Astrocyte (in vitro differentiated cells and primary cell): ENCODE results near the gene USF3. TPM values are rescaled to one million over a fixed set of nuclear protein-coding genes. Genes with fewer than 3 reads are reported as not detected.

Experiments used
- DNase-seq: peaks from one replicate; pipeline ENCODE4 v3.0.0-alpha.2; 2010; ENCODE audit warnings: low read depth
- FAIRE-seq: peaks from 2 replicates; lab custom pipeline; 2011; peaks lifted over from hg19 to GRCh38; lab: Jason Lieb, UNC
- H2AFZ ChIP-seq: 2 replicates; pipeline ENCODE4 v1.6.0; 2012; ENCODE audit warnings: low read depth, low read length, inconsistent platforms
- H3K27ac ChIP-seq: 2 replicates; pipeline ENCODE4 v1.5.1; 2011; ENCODE audit warnings: low read depth, low read length, inconsistent platforms
- H3K27me3 ChIP-seq: 2 replicates; pipeline ENCODE4 v1.6.0; 2011; ENCODE audit warnings: low read length, inconsistent platforms; ENCODE audit not compliant: insufficient read depth
- H3K36me3 ChIP-seq: 2 replicates; pipeline ENCODE4 v1.5.1; 2011; ENCODE audit warnings: low read length, inconsistent platforms; ENCODE audit not compliant: insufficient read depth
- H3K4me1 ChIP-seq: 2 replicates; pipeline ENCODE4 v1.5.1; 2011; ENCODE audit warnings: low read length, inconsistent platforms; ENCODE audit not compliant: insufficient read depth
- H3K4me2 ChIP-seq: 2 replicates; pipeline ENCODE4 v1.6.0; 2012; ENCODE audit warnings: low read length, inconsistent platforms
- H3K4me3 ChIP-seq: 2 replicates; pipeline ENCODE4 v1.5.1; 2011; ENCODE audit warnings: low read depth, mild to moderate bottlenecking, low read length, inconsistent platforms; ENCODE audit not compliant: insufficient read depth
- H3K79me2 ChIP-seq: 2 replicates; pipeline ENCODE4 v1.6.0; 2012; ENCODE audit warnings: mild to moderate bottlenecking, low read length, inconsistent platforms; ENCODE audit not compliant: insufficient read depth
- H3K9ac ChIP-seq: 2 replicates; pipeline ENCODE4 v1.6.0; 2012; ENCODE audit warnings: mild to moderate bottlenecking, low read length, inconsistent platforms
- H3K9me3 ChIP-seq: 2 replicates; pipeline ENCODE4 v1.5.1; 2012; ENCODE audit warnings: low read depth, mild to moderate bottlenecking, low read length, inconsistent platforms; ENCODE audit not compliant: insufficient read depth
- H4K20me1 ChIP-seq: 2 replicates; pipeline ENCODE4 v1.6.0; 2012; ENCODE audit warnings: low read length, inconsistent platforms; ENCODE audit not compliant: insufficient read depth
- H3K27ac Mint-ChIP-seq: one replicate; pipeline ENCODE4 v1.8.0; 2021; ENCODE audit warnings: mild to moderate bottlenecking, mixed read lengths; ENCODE audit not compliant: unreplicated experiment
- H3K27me3 Mint-ChIP-seq: one replicate; pipeline ENCODE4 v1.8.0; 2021; ENCODE audit warnings: low read depth, mixed read lengths; ENCODE audit not compliant: unreplicated experiment
- H3K36me3 Mint-ChIP-seq: one replicate; pipeline ENCODE4 v1.8.0; 2021; ENCODE audit warnings: low read depth, mixed read lengths; ENCODE audit not compliant: unreplicated experiment
- H3K4me1 Mint-ChIP-seq: one replicate; pipeline ENCODE4 v1.8.0; 2021; ENCODE audit warnings: low read depth, mixed read lengths; ENCODE audit not compliant: unreplicated experiment
- H3K4me3 Mint-ChIP-seq: one replicate; pipeline ENCODE4 v1.8.0; 2021; ENCODE audit warnings: mild to moderate bottlenecking, moderate library complexity, mixed read lengths; ENCODE audit not compliant: unreplicated experiment
- H3K9me3 Mint-ChIP-seq: one replicate; pipeline ENCODE4 v1.8.0; 2021; ENCODE audit warnings: mild to moderate bottlenecking, mixed read lengths; ENCODE audit not compliant: unreplicated experiment
- EZH2 ChIP-seq: IDR thresholded peaks from 2 replicates; pipeline ENCODE4 v1.6.1; 2012; ENCODE audit warnings: mild to moderate bottlenecking, low read length, inconsistent platforms; ENCODE audit not compliant: insufficient read depth
- total RNA-seq: library from RNA; stranded (reverse); gene quantifications from 2 replicates; pipeline ENCODE4 v1.2.1, GENCODE V29; 2021
- TF ChIP-seq, protein P1 (sequence below): IDR thresholded peaks from 2 replicates; pipeline ENCODE4 v1.5.1; 2011; ENCODE audit warnings: low read depth, mild to moderate bottlenecking, inconsistent platforms, low read length, moderate library complexity; ENCODE audit not compliant: insufficient read depth

USF3 gene
- total RNA-seq, 1 donor from 2014 or later: 11.8 TPM

DNA sequence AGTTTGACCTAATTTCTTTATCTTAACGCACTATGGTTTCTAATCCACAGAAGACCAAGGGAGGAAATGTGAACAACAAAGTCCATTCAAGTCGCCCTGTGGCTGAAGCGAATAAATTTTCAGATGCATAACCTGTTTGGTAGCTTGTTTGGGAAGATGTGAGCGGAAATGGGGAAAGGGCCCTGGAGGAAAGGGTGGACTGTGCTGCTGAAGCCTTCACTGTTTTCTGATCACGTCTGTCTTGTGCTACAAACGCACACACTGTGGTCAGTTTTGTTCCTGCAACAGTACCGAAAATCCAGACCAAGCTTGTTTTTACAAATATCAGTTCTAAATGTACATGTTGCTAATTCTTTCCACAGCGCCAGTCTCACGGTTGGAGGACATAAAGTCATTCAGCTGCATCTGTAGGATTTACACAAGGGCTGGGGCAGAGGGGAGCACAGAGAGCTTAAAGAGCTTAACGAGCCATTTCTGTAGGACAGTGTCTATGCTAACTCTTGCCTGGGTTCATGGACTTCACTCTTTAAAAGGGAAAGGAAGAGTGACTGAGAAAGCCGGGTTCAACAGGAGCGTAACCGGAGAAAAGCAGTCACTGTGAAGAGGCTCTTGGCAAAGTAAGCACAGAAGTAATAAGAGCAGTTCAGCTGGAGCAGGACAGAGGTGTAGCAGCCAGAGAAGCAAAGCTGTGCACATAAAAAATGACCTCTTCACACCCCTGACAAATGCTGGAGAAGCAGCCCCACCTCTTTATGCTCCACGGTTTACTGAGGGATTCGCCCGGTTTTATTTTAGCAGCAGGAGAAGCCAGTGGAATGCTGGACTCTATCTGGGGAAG lies 66.6 kb downstream of the USF3 start:
- no peak for DNase-seq
- H3K4me1 Mint-ChIP-seq: peaks cover 3% of the 10 kb centered on the region
- Histone ChIP-seq H4K20me1 (no peaks in the 10 kb centered on the region), H3K79me2 (no peaks in the 10 kb centered on the region), H3K4me2 (no peak overlapping the region), H3K9ac (no peak overlapping the region), H3K4me3 (no peak overlapping the region), H3K36me3 (no peaks in the 10 kb centered on the region), H3K4me1 (peaks cover 3% of the 10 kb centered on the region), H3K27me3 (no peaks in the 10 kb centered on the region), H3K9me3 (no peaks in the 10 kb centered on the region), H2AFZ (no peak overlapping the region), H3K27ac (no peak overlapping the region)
- H3K36me3 Mint-ChIP-seq: no peaks in the 10 kb centered on the region
- no peak overlapping the region for H3K27ac Mint-ChIP-seq
- TF ChIP-seq, protein P1, sequence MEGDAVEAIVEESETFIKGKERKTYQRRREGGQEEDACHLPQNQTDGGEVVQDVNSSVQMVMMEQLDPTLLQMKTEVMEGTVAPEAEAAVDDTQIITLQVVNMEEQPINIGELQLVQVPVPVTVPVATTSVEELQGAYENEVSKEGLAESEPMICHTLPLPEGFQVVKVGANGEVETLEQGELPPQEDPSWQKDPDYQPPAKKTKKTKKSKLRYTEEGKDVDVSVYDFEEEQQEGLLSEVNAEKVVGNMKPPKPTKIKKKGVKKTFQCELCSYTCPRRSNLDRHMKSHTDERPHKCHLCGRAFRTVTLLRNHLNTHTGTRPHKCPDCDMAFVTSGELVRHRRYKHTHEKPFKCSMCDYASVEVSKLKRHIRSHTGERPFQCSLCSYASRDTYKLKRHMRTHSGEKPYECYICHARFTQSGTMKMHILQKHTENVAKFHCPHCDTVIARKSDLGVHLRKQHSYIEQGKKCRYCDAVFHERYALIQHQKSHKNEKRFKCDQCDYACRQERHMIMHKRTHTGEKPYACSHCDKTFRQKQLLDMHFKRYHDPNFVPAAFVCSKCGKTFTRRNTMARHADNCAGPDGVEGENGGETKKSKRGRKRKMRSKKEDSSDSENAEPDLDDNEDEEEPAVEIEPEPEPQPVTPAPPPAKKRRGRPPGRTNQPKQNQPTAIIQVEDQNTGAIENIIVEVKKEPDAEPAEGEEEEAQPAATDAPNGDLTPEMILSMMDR: no peak
- no peak for TF ChIP-seq EZH2
- no peak for FAIRE-seq
- no peak overlapping the region for H3K4me3 Mint-ChIP-seq
- no peaks in the 10 kb centered on the region for H3K9me3 Mint-ChIP-seq
- peaks cover 13% of the 10 kb centered on the region for H3K27me3 Mint-ChIP-seq

- no peaks in the 10 kb centered on the region for H3K36me3 ChIP-seq
- no peaks in the 10 kb centered on the region for H4K20me1 ChIP-seq
- no peaks in the 10 kb centered on the region for H3K79me2 ChIP-seq
- no peak overlapping the region for H2AFZ ChIP-seq
- no peak overlapping the region for H3K4me3 ChIP-seq
- FAIRE-seq (no peak), DNase-seq (no peak)
- Mint-ChIP-seq H3K9me3 (no peaks in the 10 kb centered on the region), H3K36me3 (no peaks in the 10 kb centered on the region), H3K27me3 (peaks cover 19% of the 10 kb centered on the region), H3K4me3 (no peak overlapping the region), H3K4me1 (peaks cover 3% of the 10 kb centered on the region), H3K27ac (no peak overlapping the region)
- H3K27ac ChIP-seq: no peak overlapping the region
- no peak for TF ChIP-seq EZH2
- TF ChIP-seq, protein P1: no peak
- no peaks in the 10 kb centered on the region for H3K9me3 ChIP-seq
- H3K4me1 ChIP-seq: peaks cover 3% of the 10 kb centered on the region
- H3K27me3 ChIP-seq: no peaks in the 10 kb centered on the region
- no peak overlapping the region for H3K9ac ChIP-seq
- H3K4me2 ChIP-seq: no peak overlapping the region
These were observed 67.7 kb downstream of the USF3 start for GRCh38 chr3:113628788-113629187.

DNA sequence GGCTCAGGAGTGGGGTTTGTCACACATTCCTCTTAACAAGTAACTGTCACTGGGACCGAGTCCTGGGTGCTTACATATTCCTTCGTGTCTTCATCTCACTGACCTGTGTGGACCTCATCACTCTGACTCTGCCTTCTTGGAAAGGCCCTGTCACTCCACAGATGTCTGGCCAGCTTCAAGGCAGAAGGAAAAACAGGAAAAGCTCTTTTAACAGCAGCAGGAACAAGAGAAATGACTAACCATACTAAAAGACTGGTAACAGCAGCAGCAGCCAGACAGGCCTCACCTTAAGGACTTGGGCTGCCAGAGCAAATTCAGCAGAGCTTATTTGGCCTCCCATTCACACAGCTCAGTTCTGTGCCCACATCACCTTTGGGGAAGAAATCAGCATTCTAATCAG lies 68.1 kb downstream of the USF3 start:
- H3K79me2 ChIP-seq: no peaks in the 10 kb centered on the region
- H3K9me3 Mint-ChIP-seq: no peaks in the 10 kb centered on the region

More for the DNA sequence above, 68.1 kb downstream of the USF3 start:
- H2AFZ ChIP-seq: no peak overlapping the region
- H3K4me1 ChIP-seq: peaks cover 3% of the 10 kb centered on the region
- no peaks in the 10 kb centered on the region for H3K36me3 ChIP-seq
- no peak overlapping the region for H3K9ac ChIP-seq
- no peak overlapping the region for H3K4me2 ChIP-seq
- H3K4me3 ChIP-seq: no peak overlapping the region
- no peak for DNase-seq
- Mint-ChIP-seq H3K27ac (no peak overlapping the region), H3K36me3 (no peaks in the 10 kb centered on the region), H3K4me1 (peaks cover 3% of the 10 kb centered on the region), H3K4me3 (no peak overlapping the region), H3K27me3 (peaks cover 20% of the 10 kb centered on the region)
- no peaks in the 10 kb centered on the region for H4K20me1 ChIP-seq
- no peak overlapping the region for H3K27ac ChIP-seq
- H3K27me3 ChIP-seq: no peaks in the 10 kb centered on the region
- no peak for FAIRE-seq
- no peaks in the 10 kb centered on the region for H3K9me3 ChIP-seq
- TF ChIP-seq EZH2: no peak
- TF ChIP-seq, protein P1: no peak
